K562 (cell line): ENCODE measurements around the gene KCNK7. TPM values are rescaled to one million over a fixed set of nuclear protein-coding genes. Genes with fewer than 3 reads are reported as not detected.

Source experiments
- ATAC-seq: fragments of 200-7000 bp; cut with Tn5 transposase; 3 replicates; pipeline ENCODE4 v1.9.1; 2020; ENCODE audit warnings: moderate library complexity
- BruUV-seq: library from RNA; stranded (reverse); fragments of 400-500 nt; replicated peaks from 2 replicates; lab custom pipeline; 2021; lab: Mats Ljungman, UMichigan
- CTCF ChIA-PET: fragments of 300-600 bp; formaldehyde crosslinking; extraction: SDS; loops from one replicate; lab custom pipeline; 2021; ENCODE audit warnings: low intra/inter-chr PET ratio; lab: Yijun Ruan, JAX
- POLR2A ChIA-PET: fragments of 300-600, 350-650 bp; sonication (Branson Sonifier 250); formaldehyde crosslinking; extraction: SDS; loops from one replicate; lab custom pipeline; 2021; ENCODE audit warnings: antibody characterized with exemption, inconsistent platforms; lab: Yijun Ruan, JAX
- DNase-seq, 4 experiments: peaks; one replicate each; pipeline versions ENCODE4 v3.0.0 to v3.0.0-alpha.2; 2011 to 2018; ENCODE audit warnings: low spot score in 3 of 4, mixed read lengths in 3 of 4; ENCODE audit errors: extremely low read depth in 1 of 4
- FAIRE-seq: peaks from 2 replicates; lab custom pipeline; 2011; peaks lifted over from hg19 to GRCh38; lab: Jason Lieb, UNC
- H2AFZ ChIP-seq: 2 replicates; pipeline ENCODE4 v1.6.0; 2011; ENCODE audit warnings: low read depth, low read length, control low read depth, inconsistent platforms
- H3K27ac ChIP-seq: fragments of 200-600 bp; 3 replicates; pipeline ENCODE4 v1.8.0; 2011; ENCODE audit warnings: low read depth, mild to moderate bottlenecking, control low read depth, inconsistent platforms, low read length, moderate library complexity, mixed read lengths; ENCODE audit errors: extremely low read depth
- H3K27me3 ChIP-seq, 2 experiments: fragments of 300-600 bp in 1 of 2; 2 replicates in 1 of 2; 3 replicates in 1 of 2; pipeline versions ENCODE4 v1.6.0 to v1.8.0; 2011; ENCODE audit warnings: inconsistent platforms in 2 of 2, low read length in 2 of 2, mild to moderate bottlenecking in 1 of 2, mixed read lengths in 1 of 2, moderate library complexity in 1 of 2; ENCODE audit not compliant: control insufficient read depth in 2 of 2, insufficient read depth in 2 of 2
- H3K36me3 ChIP-seq: fragments of 300-600 bp; 3 replicates; pipeline ENCODE4 v1.8.0; 2011; ENCODE audit warnings: mild to moderate bottlenecking, low read length, inconsistent platforms; ENCODE audit not compliant: control insufficient read depth, insufficient read depth
- H3K4me1 ChIP-seq, 2 experiments: fragments of 200-600 bp in 1 of 2; replicated peaks in 1 of 2; 2 replicates in 1 of 2; 3 replicates in 1 of 2; pipeline versions ENCODE4 v1.5.1 to v1.8.0; 2011; ENCODE audit warnings: inconsistent platforms in 2 of 2, low read length in 2 of 2, mild to moderate bottlenecking in 1 of 2, mixed read lengths in 1 of 2, moderate library complexity in 1 of 2; ENCODE audit not compliant: control insufficient read depth in 2 of 2, insufficient read depth in 2 of 2
- H3K4me2 ChIP-seq: 2 replicates; pipeline ENCODE4 v1.6.1; 2011; ENCODE audit warnings: low read length, control low read depth, inconsistent platforms, mixed read lengths; ENCODE audit not compliant: insufficient read depth
- H3K4me3 ChIP-seq: fragments of 200-600 bp; sonication (generic), shearing (Covaris generic); 2 replicates; pipeline ENCODE4 v1.5.1; 2016; ENCODE audit warnings: control low read depth, inconsistent platforms
- H3K79me2 ChIP-seq: fragments of 200-600 bp; 3 replicates; pipeline ENCODE4 v1.8.0; 2011; ENCODE audit warnings: low read length, inconsistent platforms; ENCODE audit not compliant: control insufficient read depth, insufficient read depth
- H3K9ac ChIP-seq, 2 experiments: 2 replicates each; pipeline versions ENCODE4 v1.6.0 to v1.6.1; 2011; ENCODE audit warnings: low read depth in 2 of 2, low read length in 2 of 2, control low read depth in 1 of 2, inconsistent platforms in 1 of 2, mild to moderate bottlenecking in 1 of 2, mixed read lengths in 1 of 2; ENCODE audit not compliant: insufficient read depth in 1 of 2
- H3K9me1 ChIP-seq: one replicate; pipeline ENCODE4 v1.6.0; 2011; ENCODE audit warnings: inconsistent platforms, mild to moderate bottlenecking, low read length, moderate library complexity; ENCODE audit not compliant: control insufficient read depth, insufficient read depth
- H3K9me3 ChIP-seq: replicated peaks from 2 replicates; pipeline ENCODE4 v1.5.1; 2011; ENCODE audit warnings: low read depth, low read length, inconsistent platforms; ENCODE audit not compliant: control insufficient read depth, insufficient read depth
- H4K20me1 ChIP-seq: replicated peaks from 2 replicates; pipeline ENCODE4 v1.6.1; 2011; ENCODE audit warnings: low read length, inconsistent platforms, mixed read lengths; ENCODE audit not compliant: control insufficient read depth, insufficient read depth
- CREBBP ChIP-seq: IDR thresholded peaks from one replicate; pipeline ENCODE4 v1.6.1; 2012; ENCODE audit warnings: low read depth, mild to moderate bottlenecking, control low read depth, inconsistent platforms, low read length
- EGR1 ChIP-seq: fragments of 450-650 bp; conservative IDR thresholded peaks from 2 replicates; pipeline ENCODE4 v1.6.1; 2017; ENCODE audit warnings: mild to moderate bottlenecking
- POLR2G ChIP-seq: fragments of 200-400 bp; formaldehyde crosslinking; IDR thresholded peaks from 2 replicates; pipeline ENCODE4 v1.6.1; 2017; ENCODE audit warnings: low read depth, mild to moderate bottlenecking, antibody characterized with exemption, low read length, moderate library complexity
- RFX1 ChIP-seq: fragments of 450-650 bp; IDR thresholded peaks from 2 replicates; pipeline ENCODE4 v1.6.1; 2016; ENCODE audit warnings: mild to moderate bottlenecking, moderate library complexity
- SOX6 ChIP-seq: fragments of 450-650 bp; IDR thresholded peaks from 2 replicates; pipeline ENCODE4 v1.6.1; 2014; ENCODE audit warnings: mild to moderate bottlenecking
- SUPT5H ChIP-seq: fragments of 450-650 bp; IDR thresholded peaks from 2 replicates; pipeline ENCODE4 v1.6.1; 2016
- TBL1XR1 ChIP-seq, 2 experiments: IDR thresholded peaks; 2 replicates each; pipeline ENCODE4 v1.6.1; 2012; ENCODE audit warnings: improper control_type of control experiment in 2 of 2, low read length in 2 of 2, mild to moderate bottlenecking in 1 of 2
- ZBTB33 ChIP-seq: sonication (generic); formaldehyde crosslinking; IDR thresholded peaks from 2 replicates; pipeline ENCODE4 v1.8.1; 2023; ENCODE audit warnings: mild to moderate bottlenecking, missing genetic modification reagents
- ZKSCAN3 ChIP-seq: fragments of 250-450 bp; sonication (Bioruptor Pico); IDR thresholded peaks from 2 replicates; pipeline ENCODE4 v1.4.0; 2020
- WGBS: fragments of 100-300 bp; shearing (Covaris generic); methylation state at CpG from one replicate; pipeline ENCODE4 v1.1.6; 2016; ENCODE audit warnings: low coverage, mixed read lengths; ENCODE audit not compliant: insufficient coverage; ENCODE audit errors: missing lambda C conversion rate; 5-methylcytosine and 5-hydroxymethylcytosine counted together
- in situ Hi-C: fragments of 300-500 bp; cut with MboI; formaldehyde crosslinking; loops from 4 replicates; pipeline ENCODE4 v1.15.0; 2018; ENCODE audit warnings: inconsistent platforms, mixed read lengths
- intact Hi-C: fragments of 100-400 bp; cut with micrococcal nuclease; formaldehyde crosslinking; loops from 2 replicates; pipeline ENCODE4 v1.14.2; 2022
- polyA plus RNA-seq, 8 experiments: library from polyadenylated mRNA; depleted of rRNA in 4 of 8; stranded (reverse) in 5 of 8; unstranded in 3 of 8; fragments of >200 nt; fragmentation: Nextera tagmentation in 2 of 8; fragmentation: Illumina TruSeq in 1 of 8; extraction: Ambion mirVana in 2 of 8; extraction: Trizol in 1 of 8; gene quantifications; 2 replicates each; pipeline versions ENCODE4 v1.2.1 to v1.2.3, GENCODE V29; 2011 to 2014; ENCODE audit warnings: inconsistent platforms in 1 of 8, missing spikeins in 1 of 8
- total RNA-seq, 7 experiments: library from RNA; depleted of rRNA in 6 of 7; stranded (reverse); fragments of >200 nt in 6 of 7; fragmentation: Illumina TruSeq in 2 of 7; extraction: Trizol in 2 of 7; gene quantifications; 2 replicates each; pipeline versions ENCODE4 v1.2.1 to v1.2.3, GENCODE V29; 2011 to 2021; ENCODE audit warnings: low replicate concordance in 1 of 7

KCNK7 gene
- total and polyA plus RNA-seq, 9 of the 15 experiments (the other 6 are each of a cell fraction or from before 2014, with no cell fraction given), result 0.07 to 0.40 TPM; not detected in 7

DNA sequence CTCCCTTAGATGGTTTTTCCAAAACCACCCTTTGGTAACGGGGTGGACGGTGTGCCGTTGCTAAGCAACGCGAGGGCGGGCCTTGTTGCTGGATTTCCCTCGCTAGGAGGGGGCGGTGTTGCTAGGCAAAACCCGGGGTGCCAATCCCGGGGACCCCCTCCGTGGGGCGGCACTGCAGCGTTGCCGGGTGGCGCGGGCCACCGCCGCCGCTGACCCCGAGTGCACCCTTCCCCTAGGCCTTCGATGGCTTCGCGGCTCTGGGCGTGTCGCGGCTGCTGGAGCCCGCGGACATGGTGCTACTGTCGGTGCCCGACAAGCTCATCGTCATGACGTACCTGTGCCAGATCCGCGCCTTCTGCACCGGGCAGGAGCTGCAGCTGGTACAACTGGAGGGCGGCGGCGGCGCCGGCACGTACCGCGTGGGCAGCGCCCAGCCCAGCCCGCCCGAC, 10.9 kb downstream of the KCNK7 start:
- in situ Hi-C loops (no loop called here), intact Hi-C loops (loop anchor here (5.0 kb wide), 1 partner anchor 42 kb away; no protein-coding TSS in a partner anchor)
- no TSS peak for BruUV-seq
- no peak for ATAC-seq
- peak; percentile 52 for FAIRE-seq
- H3K79me2 ChIP-seq, result peaks cover 3% of the 10 kb centered on the region; the same call in 1 of the 3 replicates
- no peak overlapping the region for H3K9ac ChIP-seq
- H3K9me1 ChIP-seq, result peaks cover 4% of the 10 kb centered on the region
- ChIA-PET POLR2A (interaction anchor here (0.7 to 2.8 kb wide), 5 partner anchors 9 to 289 kb away, joined by 3 to 11 read pairs (median 5); partner anchors contain the start of genes EHBP1L1, FAM89B and ZNRD2), CTCF (no interaction called here)
- no peak overlapping the region for H3K27ac ChIP-seq
- H2AFZ ChIP-seq, result no peak overlapping the region
- 98% methylated on average over 15 of the region's 46 CpGs for WGBS
- no peak overlapping the region for H3K4me3 ChIP-seq
- peak in 1 of 4 experiments; percentile 45 for DNase-seq
- H3K9me3 ChIP-seq, result no peaks in the 10 kb centered on the region
- H3K4me1 ChIP-seq, result peaks cover 16 to 70% of the 10 kb centered on the region in 2 experiments
- 0 out of 2 replicates have a peak, but pooled peaks cover 4% of the 10 kb centered on the region for H4K20me1 ChIP-seq
- peaks cover 70% of the 10 kb centered on the region; the same call in 2 of the 3 replicates for H3K36me3 ChIP-seq
- H3K4me2 ChIP-seq, result no peak overlapping the region
- no peaks in the 10 kb centered on the region for H3K27me3 ChIP-seq
- no peak for TF ChIP-seq CREBBP
- no peak for TF ChIP-seq SUPT5H
- TF ChIP-seq ZBTB33 (CRISPR knock-in tag), result peak; percentile 96
- TF ChIP-seq RFX1, result peak; percentile 82
- peak; percentile 48; the same call in 1 of the 2 replicates for TF ChIP-seq POLR2G
- TF ChIP-seq SOX6, result no peak
- TF ChIP-seq ZKSCAN3 (CRISPR knock-in tag), result no peak
- TF ChIP-seq EGR1, result 0 out of 2 replicates have a peak, but pooled peaks have one; percentile 10
- no peak for TF ChIP-seq TBL1XR1 (IDR thresholded peaks at IDR 0.05; ENCODE audit: low read length in 2 of 2)
